ENCODE data around the gene JPH3.

GRCh38 chr16:87607871-87608270 is 5.6 kb downstream of the JPH3 start:
- TF ChIP-seq USF2 (IDR thresholded peaks at IDR 0.05; ENCODE audit: borderline replicate concordance, low read depth, low read length) (no peak), POLR2A (IDR thresholded peaks at IDR 0.05; ENCODE audit: low read depth, low read length) (no peak), CTCF (IDR thresholded peaks at IDR 0.05 in 2 of 3, conservative IDR thresholded peaks at IDR 0.05 in 1 of 3; ENCODE audit: control insufficient read depth in 2 of 3, extremely low read depth in 1 of 3, insufficient read depth in 1 of 3, low read depth in 3 of 3, low read length in 3 of 3) (no peak), SRF (IDR thresholded peaks at IDR 0.05; ENCODE audit: low read depth in 2 of 2, low read length in 2 of 2) (no peak), MXI1 (IDR thresholded peaks at IDR 0.05; ENCODE audit: low read depth, low read length) (no peak), PRDM15 (CRISPR knock-in tag; IDR thresholded peaks at IDR 0.05) (no peak), CHD4 (IDR thresholded peaks at IDR 0.05) (no peak), MAX (IDR thresholded peaks at IDR 0.05; ENCODE audit: low read depth, low read length) (no peak), POU2F2 (IDR thresholded peaks at IDR 0.05; ENCODE audit: borderline replicate concordance, low read depth, low read length) (no peak), POLR2AphosphoS5 (IDR thresholded peaks at IDR 0.05; ENCODE audit: low read length) (no peak), ATF2 (IDR thresholded peaks at IDR 0.05; ENCODE audit: low read length) (no peak), CHD1 (IDR thresholded peaks at IDR 0.05; ENCODE audit: low read depth, low read length) (no peak)

Data from GM12878 (cell line).